ENCODE data around the gene AGAP1.

Gene AGAP1

GRCh38 chr2:235489897-235490296 lies 3.9 kb upstream of the AGAP1 start:
- DNase-seq (ENCODE audit: low read depth, low spot score) = no peak

GRCh38 chr2:235492850-235493344 lies 946 bp upstream of the AGAP1 start:
- no peak for DNase-seq (ENCODE audit: low read depth, low spot score)

- no peak for DNase-seq (ENCODE audit: low read depth, low spot score)
Observed at GRCh38 chr2:235493402-235493774, 455 bp upstream of the AGAP1 start.

- DNase-seq (ENCODE audit: low read depth, low spot score) = no peak
Observed at GRCh38 chr2:235494716-235495372, 1.0 kb downstream of the AGAP1 start.

- no peak for DNase-seq (ENCODE audit: low read depth, low spot score)
Observed at GRCh38 chr2:235495373-235496238, 1.8 kb downstream of the AGAP1 start.

- DNase-seq (ENCODE audit: low read depth, low spot score) = no peak
Observed at GRCh38 chr2:235496239-235496621, 2.4 kb downstream of the AGAP1 start.

DNA sequence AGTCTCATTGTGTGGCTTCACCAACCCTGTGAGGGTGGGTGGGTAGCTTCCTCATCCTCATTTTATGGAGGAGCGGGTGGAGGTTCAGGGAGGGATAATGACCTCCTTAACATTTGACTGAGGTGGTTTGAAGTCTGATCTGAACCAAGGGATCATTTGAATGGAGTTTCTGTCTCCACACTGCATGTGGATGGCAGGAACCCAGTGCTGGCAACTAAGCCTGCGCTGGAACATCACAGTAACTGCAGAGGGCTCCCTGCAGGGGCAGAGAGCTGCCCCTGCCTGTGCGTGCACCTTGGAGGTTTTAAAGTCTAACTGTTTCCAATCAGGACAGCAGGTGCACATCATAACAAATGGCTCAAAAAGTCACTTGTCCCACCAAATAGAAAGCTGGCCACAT lies 3.3 kb downstream of the AGAP1 start:
- no peak for DNase-seq (ENCODE audit: low read depth, low spot score)

GRCh38 chr2:235498541-235498940 lies 4.7 kb downstream of the AGAP1 start:
- DNase-seq (ENCODE audit: low read depth, low spot score) = no peak

DNA sequence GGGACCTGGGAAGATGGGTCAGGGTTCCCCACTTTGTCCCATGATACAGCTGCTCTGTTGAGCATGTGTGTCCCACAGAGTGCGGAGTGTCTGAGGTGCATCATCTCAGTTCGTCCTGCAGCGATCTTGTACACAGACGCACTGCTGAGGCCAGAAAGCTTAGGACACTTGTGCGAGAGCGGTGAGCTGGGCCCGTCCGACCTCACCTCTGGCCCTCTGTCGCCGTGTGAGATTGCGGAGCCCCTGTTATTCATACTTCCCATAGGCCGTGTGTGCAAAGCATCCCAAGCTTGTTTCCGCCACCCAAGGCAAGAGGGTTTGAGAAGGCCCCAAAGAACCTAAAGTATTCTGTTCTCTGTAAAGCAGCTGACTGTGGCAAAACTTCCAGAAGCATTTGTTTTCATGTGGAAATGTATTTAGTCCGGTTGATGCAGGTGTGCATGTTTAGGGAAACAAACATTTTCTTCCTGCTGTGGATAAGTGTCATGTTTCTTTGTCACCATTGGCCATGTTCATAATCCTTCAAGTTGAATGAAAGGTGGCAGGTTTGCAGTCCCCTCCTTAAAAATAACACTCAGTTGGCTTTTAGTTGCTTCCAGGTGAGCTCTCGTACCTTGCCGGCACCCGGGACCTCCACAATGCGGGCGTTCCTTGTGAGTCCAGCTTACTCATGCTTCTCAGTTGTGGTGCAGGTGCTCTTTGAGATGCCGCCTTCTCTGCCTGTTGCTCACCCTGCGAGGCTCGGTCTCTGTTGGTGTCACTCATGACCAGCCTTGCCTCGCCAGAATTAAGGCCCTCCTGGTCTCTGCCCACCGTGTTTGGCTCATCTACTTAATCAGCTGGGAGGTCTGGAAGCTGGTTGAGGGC lies 5.3 kb downstream of the AGAP1 start:
- DNase-seq (ENCODE audit: low read depth, low spot score) = no peak

DNA sequence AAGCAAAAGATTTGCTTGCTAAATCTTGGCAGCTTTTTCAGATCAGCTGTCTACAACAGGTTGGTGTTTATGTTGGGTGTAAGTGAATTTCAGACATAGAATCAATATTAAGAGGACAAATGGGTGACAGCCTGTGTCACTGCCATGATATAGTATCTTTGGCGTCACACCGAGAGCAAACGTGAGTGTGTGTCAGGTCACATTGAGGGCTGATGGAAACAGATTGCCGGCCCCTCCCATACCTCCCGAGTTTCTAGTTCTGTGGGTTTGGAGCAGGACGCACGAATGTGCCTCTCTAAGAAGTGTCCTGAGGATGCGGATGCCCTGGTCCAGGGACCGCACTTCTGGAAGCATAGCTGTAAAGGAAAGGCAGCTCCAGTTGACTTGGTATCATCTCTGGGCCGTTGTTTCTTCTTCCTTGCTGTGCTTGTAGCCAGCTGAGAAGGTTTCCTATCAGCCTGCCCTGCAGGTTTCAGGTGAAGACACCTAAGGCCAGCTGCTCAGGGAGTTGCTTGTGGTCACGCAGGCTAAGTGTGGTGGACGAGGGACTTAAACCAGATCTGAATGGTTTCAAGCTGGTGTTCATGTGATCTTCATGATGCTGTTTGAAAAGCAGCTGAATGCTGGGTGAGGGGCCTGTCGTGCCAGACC lies 6.4 kb downstream of the AGAP1 start:
- DNase-seq (ENCODE audit: low read depth, low spot score) = no peak

DNA sequence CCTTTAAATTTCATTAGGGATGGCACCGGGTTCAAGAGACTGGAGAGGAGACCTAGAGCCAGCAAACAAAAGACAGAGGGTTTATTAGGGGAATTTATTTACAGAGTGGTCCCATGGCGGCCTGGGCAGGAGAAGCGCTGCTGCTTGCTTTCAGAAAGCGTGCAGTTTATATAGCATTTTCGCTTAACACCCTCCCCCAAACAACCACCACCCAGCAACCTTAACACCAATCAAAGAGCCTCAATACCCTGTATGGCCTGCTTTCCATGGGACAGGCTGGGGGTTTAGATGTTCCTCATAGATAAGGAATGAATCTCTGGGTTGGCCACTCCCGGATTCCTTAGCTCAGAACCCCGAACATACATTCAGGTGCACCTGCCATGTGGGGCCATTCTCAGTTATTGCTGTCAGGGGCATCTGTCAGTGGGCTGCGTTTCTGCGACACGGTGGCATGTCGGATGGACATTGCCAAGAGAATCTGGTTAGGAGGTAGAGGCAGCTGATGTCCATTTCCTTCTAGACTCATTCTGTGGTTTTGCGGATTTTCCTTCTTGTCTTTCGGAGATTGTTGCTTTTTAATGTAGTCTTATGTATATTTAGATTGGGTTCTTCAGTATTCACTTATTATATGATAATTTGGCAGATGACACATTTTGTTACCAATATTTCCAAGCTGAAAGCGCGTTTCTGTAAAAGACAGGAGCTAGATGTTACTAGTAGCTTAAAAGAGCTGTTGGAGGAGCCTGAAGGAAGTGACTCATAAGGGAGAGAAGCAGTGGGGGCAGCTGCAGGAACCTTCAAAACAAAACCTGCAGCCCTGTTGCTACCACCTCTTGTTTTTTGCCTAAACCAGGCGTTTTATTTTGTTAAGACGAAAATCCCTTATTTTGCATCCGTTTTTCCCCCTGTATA lies 7.2 kb downstream of the AGAP1 start:
- DNase-seq (ENCODE audit: low read depth, low spot score) = no peak

- no peak for DNase-seq (ENCODE audit: low read depth, low spot score)
Observed at GRCh38 chr2:235501673-235502031, 7.8 kb downstream of the AGAP1 start.

- no peak for DNase-seq (ENCODE audit: low read depth, low spot score)
Observed at GRCh38 chr2:235502336-235502735, 8.5 kb downstream of the AGAP1 start.

- no peak for DNase-seq (ENCODE audit: low read depth, low spot score)
Observed at GRCh38 chr2:235504441-235505180, 10.8 kb downstream of the AGAP1 start.

DNA sequence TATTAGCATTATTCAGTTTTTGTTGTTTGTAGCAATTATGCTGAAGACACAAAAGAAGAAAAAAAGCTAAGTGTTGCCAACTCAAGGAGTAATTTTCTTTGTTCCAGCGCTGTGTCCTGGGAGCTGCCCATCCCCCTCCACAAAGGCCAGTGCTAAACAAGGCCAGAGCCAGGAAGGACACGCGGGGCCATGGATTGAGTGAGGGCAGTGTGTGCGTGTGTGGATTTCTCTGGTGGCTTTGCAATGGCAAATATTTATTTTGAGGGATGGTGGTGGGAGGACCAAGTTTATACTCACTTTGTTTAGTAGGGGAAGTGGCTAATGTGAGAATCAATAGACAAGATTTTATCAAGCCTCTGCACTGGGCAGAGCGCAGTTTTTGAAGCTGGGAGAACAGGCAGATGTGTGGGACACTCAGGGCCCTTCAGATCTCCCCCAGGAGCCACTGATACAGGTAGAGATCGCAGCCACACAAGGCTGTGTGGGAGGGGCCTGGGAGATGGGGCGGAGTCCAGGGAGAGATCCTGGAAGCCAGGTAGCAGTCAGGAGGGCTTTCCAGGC lies 11.4 kb downstream of the AGAP1 start:
- DNase-seq (ENCODE audit: low read depth, low spot score) = no peak

GRCh38 chr2:235506291-235506996 lies 12.6 kb downstream of the AGAP1 start:
- DNase-seq (ENCODE audit: low read depth, low spot score) = no peak

DNA sequence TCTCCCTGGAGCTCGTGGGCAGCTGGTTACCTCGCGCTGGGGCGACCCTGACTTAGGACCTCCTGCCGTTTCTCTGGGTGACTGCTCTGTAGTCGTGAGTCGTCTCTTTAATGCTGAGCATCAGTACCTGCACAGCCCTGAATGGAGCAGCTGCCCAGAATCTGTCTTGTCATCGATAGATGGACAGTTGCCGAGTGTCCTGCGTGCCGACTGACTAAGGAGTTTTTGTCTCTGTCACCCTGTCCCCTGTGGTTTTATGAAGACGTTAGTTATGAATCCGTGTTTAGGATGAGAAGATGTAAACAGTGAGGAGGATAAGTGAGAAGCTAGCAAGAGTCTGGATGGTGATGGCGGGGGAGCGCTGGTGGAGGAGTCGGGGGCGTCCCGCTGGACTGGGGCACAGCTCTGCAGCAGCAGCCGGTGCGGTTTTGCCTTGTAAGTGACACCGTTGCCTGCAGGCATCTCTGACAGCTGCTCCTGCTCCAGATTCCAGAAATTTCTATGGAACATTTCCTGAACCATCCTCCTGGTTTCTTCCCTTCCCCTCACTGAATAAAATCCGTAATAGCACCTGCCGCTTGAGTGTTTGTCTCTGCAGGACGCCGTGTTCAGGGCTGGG lies 13.3 kb downstream of the AGAP1 start:
- no peak for DNase-seq (ENCODE audit: low read depth, low spot score)

DNA sequence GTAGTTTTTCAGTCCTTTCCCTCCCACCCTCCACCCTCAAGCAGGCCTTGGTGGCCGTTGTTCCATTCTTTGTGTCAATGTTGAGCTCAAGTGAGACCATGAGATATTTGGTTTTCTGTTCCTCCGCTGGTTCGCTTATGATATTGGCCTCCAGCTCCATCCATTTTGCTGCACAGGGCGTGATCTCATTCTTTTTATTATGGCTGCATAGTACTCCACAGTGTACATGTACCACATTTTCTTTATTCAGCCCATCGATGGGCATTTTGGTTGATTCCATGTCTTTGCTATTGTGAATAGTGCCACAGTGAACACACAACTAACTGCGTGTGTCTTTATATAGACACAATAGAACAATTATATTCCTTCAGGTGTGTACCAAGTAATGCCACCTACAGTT lies 14.1 kb downstream of the AGAP1 start:
- no peak for DNase-seq (ENCODE audit: low read depth, low spot score)
